T-helper 22 cell (primary cell): Measurements from ENCODE around the gene ARID3A.

Experiments used
- DNase-seq: peaks from one replicate; pipeline ENCODE4 v3.0.0-alpha.2; 2020; ENCODE audit warnings: low read depth

Gene ARID3A

GRCh38 chr19:931860-932647, 6.2 kb downstream of the ARID3A start:
- no peak for DNase-seq

DNA sequence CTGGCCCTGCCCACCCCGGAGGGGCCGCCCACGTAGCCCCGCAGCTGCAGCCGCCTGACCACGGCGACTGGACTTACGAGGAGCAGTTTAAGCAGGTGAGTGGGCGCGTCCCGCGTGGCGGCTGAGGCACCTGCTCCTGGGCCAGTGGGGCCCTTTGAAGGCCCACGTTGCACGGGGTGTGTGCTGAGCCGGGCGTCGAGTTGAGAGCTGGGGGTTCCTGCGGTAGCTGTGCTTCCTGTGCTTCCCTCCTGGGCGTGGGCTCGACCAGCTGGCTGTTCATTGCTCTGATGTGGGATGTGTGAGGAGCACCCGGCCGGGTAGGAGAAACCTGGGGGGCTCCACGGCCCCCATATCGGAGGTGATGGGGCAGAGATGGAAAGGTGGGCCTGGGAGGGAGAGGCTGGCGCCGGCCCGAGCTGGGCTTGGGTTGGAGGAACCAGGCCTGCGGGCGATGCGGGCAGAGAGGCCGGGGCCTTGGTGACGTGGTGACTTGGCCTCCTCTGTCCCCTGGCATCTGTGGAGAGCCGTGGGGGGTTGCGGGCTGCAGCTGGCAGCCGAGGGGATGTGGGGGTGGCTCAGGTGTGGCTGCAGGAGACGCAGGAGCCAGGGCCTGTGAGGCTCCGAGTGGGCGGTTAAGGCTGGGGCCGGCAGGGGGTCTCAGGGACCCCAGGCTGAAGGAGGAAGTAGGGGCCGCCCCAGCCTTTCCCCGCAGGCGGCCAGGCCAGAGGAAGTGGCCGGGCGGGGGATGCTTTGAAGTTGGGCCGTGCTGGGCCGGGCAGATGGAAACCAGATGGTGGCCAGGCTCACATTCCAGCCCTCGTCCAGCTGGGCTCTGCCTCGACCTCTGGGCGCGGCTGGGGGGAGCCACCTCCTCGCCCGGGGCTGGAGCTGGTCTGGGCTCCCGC, 7.1 kb downstream of the ARID3A start:
- no peak for DNase-seq

- no peak for DNase-seq
Observed at GRCh38 chr19:933553-933882, 7.7 kb downstream of the ARID3A start.

DNA sequence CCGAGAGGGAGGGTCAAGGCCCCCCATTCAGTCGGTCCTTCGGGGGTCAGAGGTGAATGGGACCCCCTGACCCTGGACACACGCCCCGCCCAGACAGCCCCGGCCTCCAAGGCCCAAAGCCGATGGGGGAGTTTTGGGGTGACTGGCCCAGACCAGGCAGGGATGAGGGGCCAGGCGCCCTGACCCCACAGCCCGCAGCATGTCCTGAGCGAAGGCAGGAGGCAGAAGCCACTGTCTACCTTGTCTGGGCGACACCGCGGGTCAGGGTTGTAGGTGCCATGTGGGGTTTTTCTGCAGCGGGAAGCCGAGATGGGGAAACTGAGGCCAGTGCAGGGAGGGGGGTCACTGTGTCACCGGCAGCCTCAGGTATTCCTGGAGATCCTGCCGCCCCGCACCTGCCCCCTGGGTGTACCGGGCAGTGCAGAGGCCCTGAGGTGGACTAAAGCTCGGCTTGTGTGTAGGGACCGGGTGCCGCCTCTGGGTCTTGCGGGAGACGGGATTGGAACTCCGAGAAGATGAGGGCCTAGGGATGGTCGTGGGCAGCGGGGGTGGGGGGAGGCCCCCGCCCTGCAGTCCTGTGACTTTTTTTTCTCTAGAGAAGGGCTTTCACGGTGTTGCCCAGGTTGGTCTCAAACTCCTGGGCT, 8.5 kb downstream of the ARID3A start:
- no peak for DNase-seq

DNA sequence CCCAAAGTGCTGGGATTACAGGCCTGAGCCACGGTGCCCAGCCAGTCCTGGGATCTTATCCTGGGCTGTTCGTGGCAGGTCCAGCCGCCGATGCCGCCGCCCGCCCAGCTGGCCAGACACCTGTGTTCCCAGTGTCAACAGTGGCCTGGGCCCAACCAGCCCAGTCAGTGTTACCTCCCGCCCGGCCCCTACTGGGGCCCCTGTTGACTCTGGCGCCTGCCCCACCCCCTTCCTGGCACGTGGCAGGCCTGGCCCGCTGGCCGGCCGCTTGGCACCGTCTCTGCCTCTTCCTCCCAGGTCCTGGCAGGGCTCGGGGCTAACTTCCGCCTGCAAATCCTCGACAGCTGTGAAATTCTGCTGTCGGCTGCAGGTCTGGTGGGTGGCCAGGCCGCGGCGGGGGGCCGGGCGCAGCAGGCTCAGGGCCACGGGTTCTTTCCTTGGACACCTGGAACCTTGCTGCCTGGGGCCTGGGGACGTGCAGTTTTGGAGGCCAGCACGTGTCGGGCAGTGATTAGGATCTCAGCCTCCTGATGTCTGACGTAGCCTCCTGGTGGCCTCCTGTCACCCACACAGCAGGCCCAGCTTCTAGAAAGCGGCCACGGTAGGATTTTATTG, 9.1 kb downstream of the ARID3A start:
- DNase-seq: no peak

GRCh38 chr19:936175-936546, 10.3 kb downstream of the ARID3A start:
- no peak for DNase-seq

DNA sequence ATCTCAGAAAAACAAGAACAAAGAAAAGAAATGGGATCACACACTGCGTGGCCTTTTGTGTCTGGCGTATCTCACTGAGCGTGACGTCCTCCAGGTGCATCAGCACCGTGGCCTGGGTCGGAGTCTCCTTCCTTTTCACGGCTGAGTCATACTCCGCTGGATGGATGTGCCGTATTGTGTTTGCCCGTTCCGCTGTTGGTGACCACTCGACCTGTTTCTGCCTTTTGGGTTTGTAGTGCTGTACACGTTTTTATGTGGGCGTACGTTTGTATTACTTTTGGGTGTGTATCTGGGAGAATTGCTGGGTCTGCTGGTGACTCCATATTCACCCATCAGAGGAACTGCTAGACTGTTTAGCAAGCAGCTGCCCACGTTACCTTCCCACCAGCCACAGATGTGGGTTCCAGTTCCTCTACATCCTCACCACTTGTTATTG, 11.4 kb downstream of the ARID3A start:
- DNase-seq: no peak

GRCh38 chr19:938233-938923, 12.5 kb downstream of the ARID3A start:
- no peak for DNase-seq

GRCh38 chr19:939439-939838, 13.6 kb downstream of the ARID3A start:
- DNase-seq: no peak

DNA sequence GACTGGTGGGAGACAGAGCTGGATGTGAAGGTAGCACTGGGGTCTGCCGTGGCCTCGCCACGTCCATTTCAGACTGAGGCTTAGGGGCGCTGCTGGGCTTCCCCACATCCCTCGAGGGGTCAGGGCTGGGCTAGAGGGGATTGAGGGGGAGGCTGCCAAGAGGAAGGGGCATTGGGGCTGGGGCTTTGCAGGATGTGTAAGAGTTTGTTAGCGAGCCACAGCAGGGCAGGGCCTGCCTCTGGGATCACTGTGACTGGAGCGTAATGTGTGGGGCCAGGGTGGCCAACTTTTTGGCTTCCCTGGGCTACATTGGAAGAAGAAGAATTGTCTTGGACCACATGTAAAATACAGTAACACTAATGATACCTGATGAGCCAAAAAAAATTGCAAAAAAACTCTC, 14.1 kb downstream of the ARID3A start:
- DNase-seq: no peak

- peak; percentile 75 for DNase-seq
Observed at GRCh38 chr19:940591-941291, 14.9 kb downstream of the ARID3A start.

DNA sequence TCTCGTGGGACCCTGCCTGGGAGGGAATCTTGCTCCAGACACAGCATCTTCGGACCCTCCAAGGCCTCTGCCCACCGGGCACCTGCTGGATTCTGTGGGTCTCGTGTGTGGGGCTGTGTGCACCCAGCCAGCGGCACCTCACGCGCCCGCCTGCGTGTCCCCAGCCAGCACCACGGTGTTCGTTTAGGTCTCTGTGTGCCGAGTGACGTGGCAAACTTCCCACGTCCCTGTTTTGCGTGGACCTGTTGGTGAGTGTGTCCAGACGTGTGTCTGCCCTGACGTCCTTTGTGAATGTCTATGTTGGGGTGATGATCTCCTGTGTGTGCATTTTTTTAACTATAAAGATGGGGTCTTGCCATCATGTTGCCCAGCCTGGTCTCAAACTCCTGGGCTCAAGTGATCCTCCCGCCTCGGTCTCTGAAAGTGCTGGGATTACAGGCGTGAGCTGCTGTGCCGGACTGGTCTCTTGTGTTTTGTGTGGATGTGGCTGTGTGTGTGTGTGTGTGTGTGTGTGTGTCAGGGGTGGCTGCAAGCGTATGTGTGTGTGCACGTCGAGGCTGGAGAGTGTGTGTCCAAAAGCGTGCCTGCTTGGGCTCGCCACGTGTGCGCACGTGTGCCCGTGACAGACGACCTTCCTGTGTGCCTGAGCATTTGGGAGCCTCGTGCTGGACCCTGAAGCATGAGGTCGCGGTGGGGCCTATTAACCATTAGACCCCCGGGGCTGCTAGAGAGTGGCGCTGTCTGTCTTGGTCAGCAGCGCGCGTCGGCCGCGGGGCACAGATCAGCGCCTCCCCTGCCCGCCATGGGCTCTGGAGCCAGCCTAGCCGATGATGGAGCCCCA, 15.7 kb downstream of the ARID3A start:
- no peak for DNase-seq

DNA sequence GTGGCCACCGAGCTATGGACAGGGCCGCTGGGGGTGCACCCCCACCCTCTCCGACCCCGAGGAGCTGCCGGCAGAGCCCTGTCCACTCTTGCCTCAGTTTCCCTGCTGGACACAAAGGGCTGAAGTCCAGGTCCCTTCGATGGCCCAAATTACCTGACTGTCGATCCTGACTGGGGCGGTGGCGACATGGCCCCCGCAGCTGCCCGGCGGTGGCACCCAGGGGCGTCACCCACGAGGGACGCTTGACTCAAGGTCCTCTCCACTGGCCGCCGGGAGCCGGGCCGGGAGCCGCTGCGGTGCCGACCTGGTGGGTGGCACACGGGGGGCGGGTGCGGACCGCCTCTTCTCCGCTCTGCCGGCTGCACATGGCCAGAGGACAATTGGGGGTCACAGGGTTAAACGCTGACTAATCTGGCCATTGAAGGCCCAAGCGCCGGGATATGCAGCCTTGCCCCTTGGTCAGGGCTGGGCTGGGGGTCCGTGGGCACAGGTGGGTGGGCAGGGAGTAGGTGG, 16.4 kb downstream of the ARID3A start:
- no peak for DNase-seq

- DNase-seq: no peak
Observed at GRCh38 chr19:943551-944170, 17.8 kb downstream of the ARID3A start.

GRCh38 chr19:944171-944567, 18.3 kb downstream of the ARID3A start:
- no peak for DNase-seq

GRCh38 chr19:944663-945241, 18.9 kb downstream of the ARID3A start:
- no peak for DNase-seq

DNA sequence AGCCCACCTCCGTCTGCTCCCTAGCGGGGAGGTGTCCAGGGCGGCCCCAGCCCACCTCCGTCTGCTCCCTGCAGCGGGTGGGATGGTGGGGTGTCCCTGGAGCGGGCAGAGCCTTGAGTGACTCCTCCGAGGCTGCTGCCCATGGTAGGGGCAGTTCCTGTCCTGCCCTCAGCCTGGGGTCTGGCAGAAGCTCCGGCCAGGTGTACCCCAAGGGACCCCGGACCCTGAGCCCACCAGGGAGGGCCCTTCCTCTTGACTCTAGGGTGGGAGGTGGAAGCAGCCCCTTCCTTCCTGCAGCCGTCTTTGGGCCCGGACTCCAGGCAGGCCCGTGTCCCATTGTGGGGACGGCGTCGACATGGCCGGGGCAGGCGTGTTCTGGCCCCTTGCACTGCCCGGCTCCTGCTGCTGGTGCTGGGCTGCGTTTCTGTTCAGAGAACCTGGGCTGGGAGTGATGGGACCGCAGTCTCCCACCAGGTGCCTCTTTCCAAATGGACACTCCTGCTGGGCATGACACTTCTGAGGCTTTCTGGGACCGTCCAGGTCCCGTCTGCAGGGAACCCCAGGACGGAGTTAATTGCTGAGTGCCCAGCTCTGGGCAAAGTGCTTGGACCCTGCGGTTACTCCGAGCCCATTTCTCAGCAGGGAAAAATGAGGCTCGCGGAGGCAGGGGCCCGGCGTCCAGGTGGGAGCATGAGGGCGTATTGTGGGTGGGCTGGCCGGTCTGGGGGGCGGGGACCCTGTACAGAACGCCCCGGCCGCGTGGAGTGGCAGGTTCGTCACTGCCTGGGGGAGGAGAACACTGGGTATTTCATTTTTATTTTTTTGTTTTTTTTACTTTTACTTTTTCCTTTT, 19.8 kb downstream of the ARID3A start:
- DNase-seq: no peak

- DNase-seq: no peak
Observed at GRCh38 chr19:947090-947706, 21.4 kb downstream of the ARID3A start.
